Type B pancreatic cell (in vitro differentiated cells): ENCODE measurements around the gene GFOD1. TPM values are rescaled to one million over a fixed set of nuclear protein-coding genes. Genes with fewer than 3 reads are reported as not detected.

Source experiments
- DNase-seq: peaks from one replicate; pipeline ENCODE4 v3.0.0; 2021; ENCODE audit warnings: mixed read lengths; ENCODE audit not compliant: unreplicated experiment; ENCODE audit errors: extremely low spot score
- H3K27ac Mint-ChIP-seq: 2 replicates; pipeline ENCODE4 v1.8.0; 2021; ENCODE audit warnings: mild to moderate bottlenecking, mixed read lengths
- H3K27me3 Mint-ChIP-seq: 2 replicates; pipeline ENCODE4 v1.8.0; 2021; ENCODE audit warnings: mixed read lengths
- H3K36me3 Mint-ChIP-seq: 2 replicates; pipeline ENCODE4 v1.8.0; 2021; ENCODE audit warnings: mixed read lengths
- H3K4me1 Mint-ChIP-seq: one replicate; pipeline ENCODE4 v1.8.0; 2021; ENCODE audit warnings: mixed read lengths; ENCODE audit not compliant: unreplicated experiment
- H3K4me3 Mint-ChIP-seq: 2 replicates; pipeline ENCODE4 v1.8.0; 2021; ENCODE audit warnings: mild to moderate bottlenecking, mixed read lengths
- H3K9me3 Mint-ChIP-seq: 2 replicates; pipeline ENCODE4 v1.8.0; 2021; ENCODE audit warnings: mixed read lengths
- CTCF ChIP-seq: fragments of 200-600 bp; sonication (generic); conservative IDR thresholded peaks from 2 replicates; pipeline ENCODE4 v1.5.0; 2021; ENCODE audit warnings: antibody characterized with exemption, mild to moderate bottlenecking
- total RNA-seq: library from RNA; stranded (reverse); gene quantifications from 2 replicates; pipeline ENCODE4 v1.2.1, GENCODE V29; 2021; ENCODE audit warnings: low replicate concordance

The GFOD1 gene
- total RNA-seq, 1 donor from 2014 or later, result 4.8 TPM

GRCh38 chr6:13370623-13371022 lies 116.8 kb downstream of the GFOD1 start:
- Mint-ChIP-seq H3K9me3 (no peaks in the 10 kb centered on the region), H3K4me3 (no peak overlapping the region), H3K27ac (no peak overlapping the region), H3K27me3 (no peaks in the 10 kb centered on the region), H3K36me3 (no peaks in the 10 kb centered on the region), H3K4me1 (peaks cover 41% of the 10 kb centered on the region)
- no peak for TF ChIP-seq CTCF
- no peak for DNase-seq

GRCh38 chr6:13369591-13369990 lies 117.8 kb downstream of the GFOD1 start:
- no peaks in the 10 kb centered on the region for H3K36me3 Mint-ChIP-seq
- H3K4me1 Mint-ChIP-seq, result peaks cover 41% of the 10 kb centered on the region
- TF ChIP-seq CTCF, result no peak
- H3K27me3 Mint-ChIP-seq, result no peaks in the 10 kb centered on the region
- H3K27ac Mint-ChIP-seq, result no peak overlapping the region
- H3K4me3 Mint-ChIP-seq, result no peak overlapping the region
- no peak for DNase-seq
- H3K9me3 Mint-ChIP-seq, result no peaks in the 10 kb centered on the region

- no peaks in the 10 kb centered on the region for H3K36me3 Mint-ChIP-seq
- H3K9me3 Mint-ChIP-seq, result no peaks in the 10 kb centered on the region
- no peak overlapping the region for H3K4me3 Mint-ChIP-seq
- H3K4me1 Mint-ChIP-seq, result peaks cover 45% of the 10 kb centered on the region
- H3K27me3 Mint-ChIP-seq, result no peaks in the 10 kb centered on the region
- no peak for TF ChIP-seq CTCF
- no peak for DNase-seq
- H3K27ac Mint-ChIP-seq, result no peak overlapping the region
Observed at GRCh38 chr6:13368731-13369115, 118.7 kb downstream of the GFOD1 start.

GRCh38 chr6:13368079-13368730 lies 119.2 kb downstream of the GFOD1 start:
- H3K36me3 Mint-ChIP-seq, result no peaks in the 10 kb centered on the region
- DNase-seq, result no peak
- no peak overlapping the region for H3K27ac Mint-ChIP-seq
- no peak overlapping the region for H3K4me3 Mint-ChIP-seq
- H3K4me1 Mint-ChIP-seq, result peaks cover 40% of the 10 kb centered on the region
- no peaks in the 10 kb centered on the region for H3K27me3 Mint-ChIP-seq
- H3K9me3 Mint-ChIP-seq, result no peaks in the 10 kb centered on the region
- no peak for TF ChIP-seq CTCF

GRCh38 chr6:13367396-13367795 lies 120.0 kb downstream of the GFOD1 start:
- no peak for TF ChIP-seq CTCF
- DNase-seq, result no peak
- H3K27me3 Mint-ChIP-seq, result no peaks in the 10 kb centered on the region
- peaks cover 3% of the 10 kb centered on the region for H3K36me3 Mint-ChIP-seq
- no peak overlapping the region for H3K27ac Mint-ChIP-seq
- H3K4me3 Mint-ChIP-seq, result no peak overlapping the region
- no peaks in the 10 kb centered on the region for H3K9me3 Mint-ChIP-seq
- H3K4me1 Mint-ChIP-seq, result peaks cover 38% of the 10 kb centered on the region

GRCh38 chr6:13365320-13365719 lies 122.1 kb downstream of the GFOD1 start:
- TF ChIP-seq CTCF, result no peak
- no peak overlapping the region for H3K27ac Mint-ChIP-seq
- DNase-seq, result no peak
- H3K4me1 Mint-ChIP-seq, result peaks cover 27% of the 10 kb centered on the region
- H3K36me3 Mint-ChIP-seq, result peaks cover 3% of the 10 kb centered on the region
- H3K9me3 Mint-ChIP-seq, result no peaks in the 10 kb centered on the region
- H3K4me3 Mint-ChIP-seq, result no peak overlapping the region
- H3K27me3 Mint-ChIP-seq, result no peaks in the 10 kb centered on the region
